H1 (cell line): ENCODE measurements around the gene OS9. TPM values are rescaled to one million over a fixed set of nuclear protein-coding genes. Genes with fewer than 3 reads are reported as not detected.

ENCODE experiments used
- CTCF ChIA-PET: fragments of 300-600 bp; sonication (Branson Sonifier 250); formaldehyde crosslinking; loops from one replicate; lab custom pipeline; 2021; ENCODE audit not compliant: partially characterized antibody; lab: Charles Lee
- POLR2A ChIA-PET: fragments of 300-600 bp; sonication (Branson Sonifier 250); formaldehyde crosslinking; loops from one replicate; lab custom pipeline; 2021; ENCODE audit warnings: inconsistent platforms; ENCODE audit not compliant: partially characterized antibody; lab: Charles Lee
- DNase-seq, 2 experiments: peaks; one replicate each; pipeline versions ENCODE4 v3.0.0 to v3.0.0-alpha.2; 2010 to 2022; ENCODE audit warnings: low spot score in 2 of 2, low read depth in 1 of 2, mixed read lengths in 1 of 2
- FAIRE-seq: peaks from 2 replicates; lab custom pipeline; 2011; peaks lifted over from hg19 to GRCh38; lab: Jason Lieb, UNC
- H2AFZ ChIP-seq: 2 replicates; pipeline ENCODE4 v1.8.1; 2012; ENCODE audit warnings: low read length, inconsistent platforms
- H2AK5ac ChIP-seq: 2 replicates; pipeline ENCODE4 v1.6.1; 2013; ENCODE audit warnings: low read depth, low read length
- H2BK120ac ChIP-seq: replicated peaks from 2 replicates; pipeline ENCODE3; 2013; ENCODE audit warnings: low read depth, low read length, inconsistent platforms
- H2BK12ac ChIP-seq: 2 replicates; pipeline ENCODE4 v1.6.1; 2013; ENCODE audit warnings: low read depth, low read length
- H2BK15ac ChIP-seq: 2 replicates; pipeline ENCODE4 v1.6.1; 2013; ENCODE audit warnings: low read length
- H2BK20ac ChIP-seq: 2 replicates; pipeline ENCODE4 v1.6.1; 2013; ENCODE audit warnings: low read length
- H2BK5ac ChIP-seq: 2 replicates; pipeline ENCODE4 v1.6.1; 2013; ENCODE audit warnings: low read depth, low read length
- H3K14ac ChIP-seq: 2 replicates; pipeline ENCODE4 v1.6.1; 2013; ENCODE audit warnings: inconsistent platforms; ENCODE audit not compliant: insufficient read length
- H3K18ac ChIP-seq: 2 replicates; pipeline ENCODE4 v1.6.1; 2013; ENCODE audit warnings: low read length; ENCODE audit errors: extremely low read depth
- H3K23ac ChIP-seq: 2 replicates; pipeline ENCODE4 v1.6.1; 2013; ENCODE audit warnings: inconsistent platforms; ENCODE audit not compliant: insufficient read length
- H3K23me2 ChIP-seq: 2 replicates; pipeline ENCODE4 v1.6.1; 2013; ENCODE audit warnings: low read depth, low read length
- H3K27ac ChIP-seq: 2 replicates; pipeline ENCODE4 v1.6.1; 2011; ENCODE audit warnings: low read depth, low read length, inconsistent platforms
- H3K27me3 ChIP-seq, 4 experiments: replicated peaks in 1 of 4; 1 replicate in 1 of 4; 2 replicates in 3 of 4; pipeline versions ENCODE4 v1.6.1 to v1.8.1; 2011 to 2013; ENCODE audit warnings: low read length in 3 of 4, mild to moderate bottlenecking in 3 of 4, inconsistent platforms in 2 of 4, mixed read lengths in 2 of 4, moderate library complexity in 1 of 4; ENCODE audit not compliant: control insufficient read depth in 3 of 4, insufficient read depth in 3 of 4; ENCODE audit errors: extremely low read depth in 1 of 4
- H3K36me3 ChIP-seq, 4 experiments: 2 replicates each; pipeline versions ENCODE4 v1.6.1 to v1.8.1; 2011 to 2013; ENCODE audit warnings: mild to moderate bottlenecking in 4 of 4, low read length in 3 of 4, moderate library complexity in 2 of 4, control low read depth in 1 of 4, inconsistent platforms in 1 of 4; ENCODE audit not compliant: insufficient read depth in 4 of 4, control insufficient read depth in 2 of 4
- H3K4ac ChIP-seq: replicated peaks from 2 replicates; pipeline ENCODE3; 2013; ENCODE audit warnings: low read length, low read depth, mixed read lengths, inconsistent platforms; ENCODE audit not compliant: insufficient read length
- H3K4me1 ChIP-seq, 4 experiments: replicated peaks in 1 of 4; 1 replicate in 1 of 4; 2 replicates in 3 of 4; pipeline versions ENCODE4 v1.6.1 to v1.8.1; 2011 to 2013; ENCODE audit warnings: low read length in 3 of 4, inconsistent platforms in 2 of 4, mixed read lengths in 1 of 4; ENCODE audit not compliant: insufficient read depth in 4 of 4, control insufficient read depth in 3 of 4
- H3K4me2 ChIP-seq, 2 experiments: 2 replicates each; pipeline versions ENCODE4 v1.6.1 to v1.8.1; 2011 to 2013; ENCODE audit warnings: low read depth in 2 of 2, low read length in 2 of 2, control low read depth in 1 of 2, inconsistent platforms in 1 of 2, mild to moderate bottlenecking in 1 of 2; ENCODE audit not compliant: insufficient read depth in 1 of 2
- H3K4me3 ChIP-seq, 4 experiments: fragments of 200-600, 300-600 bp in 1 of 4; sonication (generic), shearing (Covaris generic), sonication (Bioruptor Twin) in 1 of 4; 2 replicates each; pipeline versions ENCODE4 v1.5.1 to v1.8.1; 2011 to 2016; ENCODE audit warnings: low read length in 4 of 4, low read depth in 3 of 4, control low read depth in 2 of 4, inconsistent platforms in 2 of 4, mild to moderate bottlenecking in 2 of 4, mixed read lengths in 1 of 4, moderate library complexity in 1 of 4; ENCODE audit not compliant: insufficient read depth in 2 of 4; ENCODE audit errors: extremely low read depth in 1 of 4
- H3K56ac ChIP-seq: replicated peaks from 2 replicates; pipeline ENCODE3; 2013; ENCODE audit warnings: low read depth, mild to moderate bottlenecking, mixed read lengths, low read length, inconsistent platforms; ENCODE audit not compliant: insufficient read length
- H3K79me1 ChIP-seq: 2 replicates; pipeline ENCODE4 v1.6.1; 2013; ENCODE audit warnings: low read depth, low read length, control low read depth
- H3K79me2 ChIP-seq, 2 experiments: 2 replicates each; pipeline versions ENCODE4 v1.6.1 to v1.8.1; 2012 to 2013; ENCODE audit warnings: low read length in 2 of 2, mild to moderate bottlenecking in 2 of 2, inconsistent platforms in 1 of 2; ENCODE audit not compliant: insufficient read depth in 2 of 2, control insufficient read depth in 1 of 2
- H3K9ac ChIP-seq, 4 experiments: replicated peaks in 1 of 4; 1 replicate in 1 of 4; 2 replicates in 3 of 4; pipeline versions ENCODE4 v1.6.1 to v1.8.1; 2011 to 2013; ENCODE audit warnings: low read depth in 3 of 4, low read length in 3 of 4, control low read depth in 2 of 4, mild to moderate bottlenecking in 2 of 4, moderate library complexity in 2 of 4, inconsistent platforms in 1 of 4; ENCODE audit errors: extremely low read depth in 1 of 4
- H3K9me3 ChIP-seq, 2 experiments: 2 replicates each; pipeline versions ENCODE4 v1.6.1 to v1.8.1; 2012 to 2013; ENCODE audit warnings: mild to moderate bottlenecking in 2 of 2, moderate library complexity in 2 of 2, control low read depth in 1 of 2, inconsistent platforms in 1 of 2, low read depth in 1 of 2, low read length in 1 of 2, mixed read lengths in 1 of 2; ENCODE audit not compliant: insufficient read depth in 2 of 2
- H4K20me1 ChIP-seq, 2 experiments: replicated peaks in 1 of 2; 2 replicates each; pipeline versions ENCODE3 to v1.8.1; 2011 to 2013; ENCODE audit warnings: inconsistent platforms in 2 of 2, low read length in 2 of 2, mild to moderate bottlenecking in 1 of 2; ENCODE audit not compliant: insufficient read depth in 2 of 2, control insufficient read depth in 1 of 2
- H4K5ac ChIP-seq: 2 replicates; pipeline ENCODE4 v1.6.1; 2013; ENCODE audit warnings: low read length, low read depth, mixed read lengths, inconsistent platforms; ENCODE audit not compliant: insufficient read length
- H4K8ac ChIP-seq: 2 replicates; pipeline ENCODE4 v1.8.0; 2013; ENCODE audit warnings: mild to moderate bottlenecking, moderate library complexity, low read length, inconsistent platforms; ENCODE audit not compliant: insufficient read depth; ENCODE audit errors: extremely low read depth
- H4K91ac ChIP-seq: replicated peaks from 2 replicates; pipeline ENCODE3; 2013; ENCODE audit warnings: low read length, mixed read lengths, inconsistent platforms; ENCODE audit not compliant: insufficient read length
- EP300 ChIP-seq, 2 experiments: IDR thresholded peaks; 1 replicate in 1 of 2; 2 replicates in 1 of 2; pipeline ENCODE4 v1.6.1; 2011 to 2012; ENCODE audit warnings: low read depth in 2 of 2, low read length in 2 of 2, mild to moderate bottlenecking in 2 of 2, borderline replicate concordance in 1 of 2, inconsistent platforms in 1 of 2, moderate library complexity in 1 of 2
- NRF1 ChIP-seq: IDR thresholded peaks from 2 replicates; pipeline ENCODE4 v1.6.1; 2011; ENCODE audit warnings: mild to moderate bottlenecking, low read depth, low read length, improper control_type of control experiment
- POLR2A ChIP-seq, 2 experiments: IDR thresholded peaks; 1 replicate in 1 of 2; 2 replicates in 1 of 2; pipeline ENCODE4 v1.6.1; 2011; ENCODE audit warnings: low read depth in 2 of 2, low read length in 2 of 2, mild to moderate bottlenecking in 2 of 2; ENCODE audit errors: control extremely low read depth in 1 of 2
- RNF2 ChIP-seq: fragments of 200-900, 300-1000 bp; sonication (generic); IDR thresholded peaks from 2 replicates; pipeline ENCODE4 v1.7.1; 2016; ENCODE audit warnings: borderline replicate concordance, low read depth, mild to moderate bottlenecking, antibody characterized with exemption, low read length; ENCODE audit not compliant: poor library complexity, severe bottlenecking; ENCODE audit errors: missing control alignments
- SIRT6 ChIP-seq: IDR thresholded peaks from one replicate; pipeline ENCODE4 v1.7.1; 2012; ENCODE audit warnings: low read length, inconsistent platforms
- WGBS, 2 experiments: shearing (Covaris generic) in 1 of 2; methylation state at CpG; one replicate each; pipeline versions ENCODE4 v1.1.6 to v1.1.7; 2013 to 2015; ENCODE audit warnings: low lambda C conversion rate in 2 of 2, mixed read lengths in 2 of 2, inconsistent platforms in 1 of 2, low coverage in 1 of 2, missing lambda C conversion rate in 1 of 2; ENCODE audit not compliant: insufficient replicate concordance in 2 of 2, insufficient coverage in 1 of 2, insufficient read length in 1 of 2; ENCODE audit errors: extremely low coverage in 1 of 2, missing lambda C conversion rate in 1 of 2; 5-methylcytosine and 5-hydroxymethylcytosine counted together
- polyA plus RNA-seq, 7 experiments: library from polyadenylated mRNA; depleted of rRNA in 3 of 7; stranded (reverse) in 5 of 7; unstranded in 2 of 7; fragments of >200 nt in 5 of 7; fragments of 200-250 nt in 2 of 7; gene quantifications; 1 replicate in 5 of 7; 2 replicates in 1 of 7; 4 replicates in 1 of 7; pipeline versions ENCODE4 v1.2.1 to v1.2.3, GENCODE V29; 2011 to 2013; ENCODE audit warnings: missing spikeins in 2 of 7, mixed read lengths in 2 of 7
- total RNA-seq: library from RNA; stranded (reverse); fragmentation: NEBNext Ultra II Directional; extraction: Animal tissue kit (Norgen Biotek cat#: 25700); gene quantifications from 2 replicates; pipeline ENCODE4 v1.2.1, GENCODE V29; 2021

The OS9 gene
- total and polyA plus RNA-seq, 2 of the 8 experiments (the other 6 are each of a cell fraction or from before 2014, with no cell fraction given): 71.0 to 108 TPM

- no peak overlapping the region for H2BK20ac ChIP-seq
- peaks cover 22 to 47% (median 41%) of the 10 kb centered on the region in 4 experiments for H3K27me3 ChIP-seq
- DNase-seq (no peak), FAIRE-seq (no peak)
- H3K27ac ChIP-seq: no peak overlapping the region
- no peak overlapping the region for H2AK5ac ChIP-seq
- peaks cover 0 to 14% of the 10 kb centered on the region in 2 experiments for H4K20me1 ChIP-seq
- peaks cover 23% of the 10 kb centered on the region for H3K23me2 ChIP-seq
- no peak overlapping the region for H2BK12ac ChIP-seq
- H2AFZ ChIP-seq: no peak overlapping the region
- H3K79me1 ChIP-seq: no peaks in the 10 kb centered on the region
- no peak overlapping the region for H3K4me2 ChIP-seq
- no peak overlapping the region for H2BK120ac ChIP-seq
- no peak overlapping the region for H3K9ac ChIP-seq
- no peaks in the 10 kb centered on the region for H3K9me3 ChIP-seq
- H2BK15ac ChIP-seq: no peak overlapping the region
- no peak overlapping the region for H4K8ac ChIP-seq
- no peaks in the 10 kb centered on the region for H3K79me2 ChIP-seq
- no peak overlapping the region for H2BK5ac ChIP-seq
- peaks cover 0 to 3% (median 0%) of the 10 kb centered on the region in 4 experiments; a peak in 2 of 8 replicates for H3K36me3 ChIP-seq
- H4K91ac ChIP-seq: no peak overlapping the region
- TF ChIP-seq POLR2A (IDR thresholded peaks at IDR 0.05; ENCODE audit: control extremely low read depth in 1 of 2, low read depth in 2 of 2, low read length in 2 of 2): no peak
- no peak for TF ChIP-seq SIRT6
- TF ChIP-seq RNF2: no peak
- TF ChIP-seq NRF1: no peak
- TF ChIP-seq EP300 (IDR thresholded peaks at IDR 0.05; ENCODE audit: borderline replicate concordance in 1 of 2, low read depth in 2 of 2, low read length in 2 of 2): no peak
- H3K14ac ChIP-seq: no peak overlapping the region
- no peak overlapping the region for H4K5ac ChIP-seq
- H3K4me1 ChIP-seq: peaks cover 11 to 22% (median 19%) of the 10 kb centered on the region in 4 experiments
- ChIA-PET POLR2A (interaction anchor here (1.0 to 5.4 kb wide), 3 partner anchors 10 to 37 kb away, joined by 3 to 21 read pairs (median 3); partner anchors contain the start of genes EEF1AKMT3, METTL1 and TSPAN31), CTCF (interaction anchor here (0.7 to 1.3 kb wide), 3 partner anchors 19 to 36 kb away, joined by 3 to 5 read pairs (median 4); no protein-coding TSS in a partner anchor)
- 79% methylated on average over 2 of the region's 2 CpGs; no CpG with 5 or more reads in 1 of the 2 experiments for WGBS, 2 experiments
- no peak overlapping the region for H3K18ac ChIP-seq
- no peak overlapping the region for H3K4me3 ChIP-seq
- no peak overlapping the region for H3K23ac ChIP-seq
- no peak overlapping the region for H3K56ac ChIP-seq
- no peak overlapping the region for H3K4ac ChIP-seq
Measured at GRCh38 chr12:57762463-57762862, 68.5 kb downstream of the OS9 start.
